WTC11 (cell line): ENCODE results near the gene BBLN.

Experiments used
- CTCF ChIP-seq: fragments of 200-600 bp; IDR thresholded peaks from 2 replicates; pipeline ENCODE4 v1.8.0; 2022; ENCODE audit warnings: antibody characterized with exemption
- JUN ChIP-seq: sonication (generic); formaldehyde crosslinking; IDR thresholded peaks from 2 replicates; pipeline ENCODE4 v1.8.0; 2023; ENCODE audit warnings: mild to moderate bottlenecking, missing genetic modification reagents
- SP1 ChIP-seq: sonication (generic); formaldehyde crosslinking; conservative IDR thresholded peaks from 2 replicates; pipeline ENCODE4 v1.8.1; 2022; ENCODE audit warnings: missing genetic modification reagents

GRCh38 chr9:128141604-128142003 is 18.5 kb upstream of the BBLN start:
- TF ChIP-seq SP1 (no peak), CTCF (no peak), JUN (no peak)
